ENCODE measurements around the gene CNDP2.

Gene CNDP2

DNA sequence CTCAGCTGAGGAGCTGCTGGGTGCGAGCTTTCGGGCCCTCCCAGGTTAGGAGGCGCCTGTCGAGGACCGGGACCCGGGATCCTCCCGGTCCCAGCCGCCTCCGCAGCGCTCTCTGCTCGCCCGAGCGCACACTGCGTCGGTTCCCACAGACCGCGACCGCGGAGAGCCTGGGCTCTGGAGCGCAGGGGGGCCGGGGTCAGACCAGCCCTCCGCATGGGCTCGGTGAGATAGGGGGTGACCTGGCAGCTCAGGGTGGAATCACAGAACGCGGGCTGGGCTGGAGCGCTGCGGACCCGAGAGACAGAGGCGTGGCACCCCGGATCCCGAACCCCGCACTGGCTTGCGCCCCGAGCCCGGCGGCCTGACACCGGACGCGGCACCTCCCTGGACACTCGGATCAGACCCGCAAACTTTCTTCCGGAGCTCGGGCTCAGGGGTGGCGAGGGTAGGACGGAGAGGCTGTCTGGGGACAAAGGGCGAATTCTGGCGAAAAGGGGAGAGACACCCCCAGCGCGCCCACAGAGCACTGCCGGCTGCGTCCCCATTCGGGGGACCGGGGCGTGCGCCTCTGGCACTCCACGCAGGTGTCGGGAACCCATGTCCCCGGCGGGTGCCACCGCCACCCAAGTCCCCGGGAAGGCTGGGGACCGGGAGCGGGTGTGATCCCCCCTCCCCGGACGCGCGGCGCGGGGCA lies 39.7 kb upstream of the CNDP2 start:
- Mint-ChIP-seq H3K27me3 (ENCODE audit: low read depth, poor library complexity) (peaks cover 66% of the 10 kb centered on the region), H3K27ac (no peak overlapping the region), H3K4me1 (peaks cover 50% of the 10 kb centered on the region), H3K9me3 (no peaks in the 10 kb centered on the region), H3K36me3 (ENCODE audit: low read depth) (no peaks in the 10 kb centered on the region), H3K4me3 (peak overlapping the region; percentile 71)
- TF ChIP-seq, protein P1, sequence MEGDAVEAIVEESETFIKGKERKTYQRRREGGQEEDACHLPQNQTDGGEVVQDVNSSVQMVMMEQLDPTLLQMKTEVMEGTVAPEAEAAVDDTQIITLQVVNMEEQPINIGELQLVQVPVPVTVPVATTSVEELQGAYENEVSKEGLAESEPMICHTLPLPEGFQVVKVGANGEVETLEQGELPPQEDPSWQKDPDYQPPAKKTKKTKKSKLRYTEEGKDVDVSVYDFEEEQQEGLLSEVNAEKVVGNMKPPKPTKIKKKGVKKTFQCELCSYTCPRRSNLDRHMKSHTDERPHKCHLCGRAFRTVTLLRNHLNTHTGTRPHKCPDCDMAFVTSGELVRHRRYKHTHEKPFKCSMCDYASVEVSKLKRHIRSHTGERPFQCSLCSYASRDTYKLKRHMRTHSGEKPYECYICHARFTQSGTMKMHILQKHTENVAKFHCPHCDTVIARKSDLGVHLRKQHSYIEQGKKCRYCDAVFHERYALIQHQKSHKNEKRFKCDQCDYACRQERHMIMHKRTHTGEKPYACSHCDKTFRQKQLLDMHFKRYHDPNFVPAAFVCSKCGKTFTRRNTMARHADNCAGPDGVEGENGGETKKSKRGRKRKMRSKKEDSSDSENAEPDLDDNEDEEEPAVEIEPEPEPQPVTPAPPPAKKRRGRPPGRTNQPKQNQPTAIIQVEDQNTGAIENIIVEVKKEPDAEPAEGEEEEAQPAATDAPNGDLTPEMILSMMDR (IDR thresholded peaks at IDR 0.05): no peak
- DNase-seq: peak; percentile 57

DNA sequence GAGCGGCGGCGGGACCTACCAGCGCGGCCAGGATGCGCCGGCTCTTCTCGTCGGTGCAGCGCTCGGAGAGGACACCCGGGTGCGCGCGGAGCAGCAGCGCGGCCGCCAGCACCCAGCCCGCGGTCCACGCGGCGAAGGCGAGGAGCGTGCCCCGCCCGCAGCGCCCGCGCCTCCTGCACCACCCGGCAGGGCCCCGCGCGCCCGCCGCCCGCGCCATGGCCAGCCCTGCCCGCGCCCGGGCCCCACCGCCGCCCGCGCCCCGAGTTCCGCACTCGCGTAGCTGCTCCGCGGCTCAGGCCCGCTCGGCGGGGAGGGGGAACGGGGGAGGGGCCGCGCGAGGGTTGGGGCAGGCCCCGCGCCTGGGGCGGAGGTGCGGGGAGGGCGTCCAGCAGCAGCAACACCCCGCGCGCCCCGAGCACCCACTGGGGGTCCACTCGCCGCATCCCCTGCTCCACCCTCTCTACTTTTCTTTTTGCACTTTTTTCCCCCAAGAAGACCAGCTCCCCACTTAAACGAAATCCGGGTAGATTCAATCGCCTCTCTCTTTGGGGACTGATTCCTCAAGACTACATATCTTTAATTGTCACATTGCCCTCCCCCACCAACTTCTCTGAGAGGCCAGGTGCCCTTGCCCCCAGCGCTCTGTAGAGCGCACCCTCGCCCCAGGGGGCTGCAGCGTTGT lies 39.0 kb upstream of the CNDP2 start, which contains the start of gene DIPK1C:
TSS of gene DIPK1C (minus strand) at position 266 of the 682 bp plus-strand sequence. CDS start at position 217, 49 bp downstream.
- peak; percentile 70 for DNase-seq
- TF ChIP-seq, protein P1 (IDR thresholded peaks at IDR 0.05): no peak
- no peak within 1 kb of the TSS for H3K27ac Mint-ChIP-seq
- H3K4me1 Mint-ChIP-seq: peaks cover 44% of the 10 kb centered on the region
- H3K36me3 Mint-ChIP-seq (ENCODE audit: low read depth): no peaks in the 10 kb centered on the region
- H3K27me3 Mint-ChIP-seq (ENCODE audit: low read depth, poor library complexity): peaks cover 69% of the 10 kb centered on the region
- H3K9me3 Mint-ChIP-seq: no peaks in the 10 kb centered on the region
- peak within 1 kb of the TSS; percentile 86 for H3K4me3 Mint-ChIP-seq

DNA sequence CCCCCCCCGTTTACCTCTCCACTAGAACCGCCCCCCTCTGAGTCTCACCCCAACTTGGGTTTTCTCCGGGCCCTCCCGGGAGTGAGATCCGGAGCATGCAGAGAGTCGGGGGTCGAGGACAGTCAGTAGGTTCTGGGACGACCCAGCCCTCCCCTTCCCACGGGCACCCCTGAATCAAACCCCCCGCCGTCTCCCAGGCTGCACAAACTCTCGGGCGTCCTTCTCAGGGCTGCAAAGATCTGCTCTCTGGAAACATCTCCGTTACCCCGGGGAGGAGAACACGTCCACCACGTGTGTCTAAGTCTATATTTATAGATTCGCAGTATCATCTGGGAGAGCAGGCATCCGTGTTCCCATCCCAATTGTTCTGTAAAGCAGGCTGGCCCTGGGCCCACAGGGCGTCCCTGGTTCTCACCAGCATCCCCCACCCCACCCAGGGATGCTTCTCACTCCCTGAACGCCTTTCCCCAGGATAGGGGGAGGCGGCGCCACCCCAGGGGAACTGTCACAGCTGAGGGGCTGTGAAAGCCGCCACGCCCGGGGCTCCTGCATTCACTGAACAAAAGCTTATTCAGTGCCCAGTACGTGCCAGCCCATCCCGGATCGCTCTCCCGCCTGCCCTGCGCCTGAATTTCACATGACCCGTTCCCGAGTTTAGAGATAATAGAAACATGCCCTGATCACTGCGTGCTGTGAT lies 38.3 kb upstream of the CNDP2 start:
- DNase-seq: no peak
- H3K36me3 Mint-ChIP-seq (ENCODE audit: low read depth): no peaks in the 10 kb centered on the region
- H3K4me1 Mint-ChIP-seq: peaks cover 40% of the 10 kb centered on the region
- no peaks in the 10 kb centered on the region for H3K9me3 Mint-ChIP-seq
- H3K27ac Mint-ChIP-seq: no peak overlapping the region
- H3K27me3 Mint-ChIP-seq (ENCODE audit: low read depth, poor library complexity): peaks cover 69% of the 10 kb centered on the region
- TF ChIP-seq, protein P1 (IDR thresholded peaks at IDR 0.05): no peak
- H3K4me3 Mint-ChIP-seq: peak overlapping the region; percentile 86

- no peaks in the 10 kb centered on the region for H3K9me3 Mint-ChIP-seq
- no peak for DNase-seq
- no peaks in the 10 kb centered on the region for H3K36me3 Mint-ChIP-seq (ENCODE audit: low read depth)
- H3K27ac Mint-ChIP-seq: no peak overlapping the region
- TF ChIP-seq, protein P1 (IDR thresholded peaks at IDR 0.05): peak; percentile 41
- no peak overlapping the region for H3K4me3 Mint-ChIP-seq
- H3K27me3 Mint-ChIP-seq (ENCODE audit: low read depth, poor library complexity): peaks cover 60% of the 10 kb centered on the region
- H3K4me1 Mint-ChIP-seq: peaks cover 27% of the 10 kb centered on the region
Measured at GRCh38 chr18:74459889-74460288, 36.3 kb upstream of the CNDP2 start.

- H3K4me1 Mint-ChIP-seq: peaks cover 26% of the 10 kb centered on the region
- H3K4me3 Mint-ChIP-seq: no peak overlapping the region
- DNase-seq: no peak
- H3K27me3 Mint-ChIP-seq (ENCODE audit: low read depth, poor library complexity): peaks cover 52% of the 10 kb centered on the region
- H3K27ac Mint-ChIP-seq: no peak overlapping the region
- H3K9me3 Mint-ChIP-seq: no peaks in the 10 kb centered on the region
- H3K36me3 Mint-ChIP-seq (ENCODE audit: low read depth): no peaks in the 10 kb centered on the region
- TF ChIP-seq, protein P1 (IDR thresholded peaks at IDR 0.05): no peak
Measured at GRCh38 chr18:74460825-74461224, 35.3 kb upstream of the CNDP2 start.
